ENCODE measurements around the gene AP3B1.

AP3B1 gene

DNA sequence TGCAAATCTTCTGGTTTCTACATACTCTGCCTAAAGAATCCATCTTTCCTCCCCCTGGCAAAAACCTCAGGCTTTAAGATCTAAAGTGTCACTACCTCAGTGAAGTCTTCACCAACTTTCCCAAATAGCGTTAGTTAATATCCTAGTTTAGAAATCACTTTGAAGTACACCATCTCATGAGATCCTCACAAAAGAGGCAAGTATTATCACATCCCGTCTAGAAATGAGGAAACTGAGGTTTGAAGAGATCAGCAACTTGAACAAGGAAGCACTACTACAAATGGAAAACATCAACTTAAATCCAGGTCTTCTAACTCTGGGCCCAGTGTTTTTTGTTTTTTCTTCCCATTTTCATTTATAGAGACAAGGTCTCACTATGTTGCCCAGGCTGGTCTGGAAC, 4.6 kb downstream of the AP3B1 start:
- DNase-seq: no peak

DNA sequence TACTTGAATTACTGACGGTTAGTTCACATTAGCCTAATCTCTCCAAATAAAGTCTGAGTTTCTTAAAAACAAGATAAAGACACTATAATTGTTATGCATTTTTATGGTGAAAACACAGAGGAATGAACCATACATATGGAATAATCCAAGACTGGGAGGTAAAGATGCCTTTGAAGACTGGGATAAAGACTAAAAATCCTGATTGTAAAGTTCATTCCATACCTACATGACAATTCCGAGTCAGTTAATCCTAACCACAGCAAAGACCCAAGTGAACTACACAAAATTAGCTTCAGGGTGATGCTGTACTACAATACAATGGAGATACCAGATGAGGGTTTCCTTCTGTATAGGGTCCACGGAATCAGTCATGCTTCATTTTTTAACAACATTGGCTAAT, 6.3 kb downstream of the AP3B1 start:
- DNase-seq: no peak

DNA sequence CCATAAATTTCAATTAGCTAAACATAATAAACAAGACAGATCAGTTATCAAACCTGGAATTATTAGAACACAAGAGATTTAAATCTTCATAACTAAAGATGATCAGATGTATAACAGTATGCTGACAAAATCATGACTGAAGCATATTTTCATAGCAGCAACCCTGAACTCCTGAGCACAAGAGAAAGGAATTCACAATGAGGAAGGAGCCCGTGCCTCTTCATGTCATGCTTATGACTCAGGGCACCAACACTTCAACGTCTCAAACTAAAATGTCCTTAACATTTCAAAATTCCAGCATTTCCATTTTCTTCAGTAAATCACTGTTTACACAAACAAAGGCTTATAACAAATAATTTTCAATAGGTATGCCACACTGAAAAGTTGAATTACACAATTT, 6.7 kb downstream of the AP3B1 start:
- DNase-seq: no peak

DNA sequence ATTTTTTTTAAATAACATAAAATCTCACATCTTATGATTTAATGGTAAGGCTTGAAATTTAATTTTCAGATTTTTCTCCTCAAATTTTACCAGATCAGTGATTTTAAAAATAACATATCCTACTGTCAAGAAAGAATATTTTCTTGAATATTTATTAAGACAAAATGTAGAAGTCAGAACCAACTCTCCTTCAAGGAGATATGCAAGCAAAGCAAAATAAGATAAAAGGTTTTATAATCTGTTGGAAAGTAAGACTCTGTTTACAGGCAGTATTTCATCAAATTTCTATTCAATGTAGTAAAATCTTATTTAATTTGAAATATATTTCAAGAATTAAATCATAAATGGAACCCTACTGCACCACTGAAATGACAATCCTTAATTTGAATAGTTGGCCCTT, 7.3 kb downstream of the AP3B1 start:
- no peak for DNase-seq

DNA sequence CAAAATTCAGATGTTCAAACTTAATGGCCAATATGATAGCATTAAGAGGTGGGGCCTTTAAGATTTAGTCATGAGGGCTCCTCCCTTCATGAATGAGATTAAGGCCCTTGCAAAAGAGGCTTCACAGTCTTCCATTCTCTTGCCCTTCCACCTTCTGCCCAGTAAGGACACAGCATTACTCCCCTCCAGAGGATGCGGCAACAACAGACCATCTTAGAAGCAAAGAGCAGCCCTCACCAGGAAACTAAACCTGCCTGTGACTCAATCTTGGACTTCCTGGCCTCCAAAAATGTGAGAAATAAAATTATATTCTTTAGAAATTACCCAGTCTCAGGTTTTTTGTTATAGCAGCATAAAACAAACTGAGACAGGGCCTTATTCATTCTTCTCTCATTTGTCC, 8.2 kb downstream of the AP3B1 start:
- no peak for DNase-seq

DNA sequence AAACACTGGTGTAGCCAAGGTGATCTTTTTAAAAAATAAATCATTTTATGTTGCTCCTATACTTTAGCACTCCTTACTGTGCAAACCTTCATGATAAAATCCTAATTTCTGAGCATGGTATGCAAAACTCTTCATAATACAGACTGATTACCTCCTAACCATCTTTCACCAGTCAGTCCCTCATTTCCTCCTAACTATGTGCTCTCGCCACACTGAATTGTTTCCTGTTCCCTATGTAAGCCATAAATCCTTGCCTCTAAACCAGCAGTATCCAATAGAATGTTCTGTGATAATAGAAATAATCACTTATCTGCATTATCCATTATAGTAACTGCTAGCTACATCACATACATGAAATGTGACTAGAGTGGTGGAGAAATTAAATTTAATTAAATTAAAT, 10.7 kb downstream of the AP3B1 start:
- DNase-seq: no peak

DNA sequence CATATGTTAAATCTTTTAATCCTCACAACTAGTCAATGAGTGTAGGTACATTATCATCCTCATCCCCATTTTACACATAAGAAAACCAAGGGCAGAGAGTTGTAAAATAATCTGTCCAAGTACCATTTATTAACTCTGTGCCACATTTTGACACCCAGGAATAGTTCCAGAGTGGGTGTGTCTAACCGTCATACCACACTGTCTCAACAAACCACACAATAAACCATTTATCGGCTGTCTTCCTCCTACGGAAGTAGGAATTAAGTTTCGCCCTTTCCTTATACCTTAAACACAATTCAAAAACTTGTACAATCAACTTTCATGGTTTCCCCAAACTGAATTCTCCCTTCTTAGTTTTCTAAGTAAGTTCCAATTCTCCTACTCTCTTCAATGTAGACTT, 11.4 kb downstream of the AP3B1 start:
- no peak for DNase-seq

DNA sequence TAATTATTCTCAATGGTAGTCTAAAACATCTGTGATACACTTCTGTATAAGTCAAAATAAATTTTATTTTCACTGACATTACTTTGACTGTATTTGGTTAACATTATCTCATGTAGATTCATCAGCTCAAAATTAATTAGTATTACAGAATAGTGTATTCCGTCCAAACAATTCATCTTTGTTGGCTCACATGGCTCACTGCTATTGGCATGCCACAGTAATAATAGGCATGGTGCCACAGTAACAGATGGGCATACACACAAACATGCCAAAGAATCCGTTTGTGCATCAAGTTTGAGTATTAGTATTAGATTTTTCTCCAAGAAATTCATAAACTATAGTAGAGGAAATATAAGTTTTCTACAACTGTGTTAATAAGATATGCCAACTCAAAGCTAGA, 14.2 kb downstream of the AP3B1 start:
- no peak for DNase-seq

DNA sequence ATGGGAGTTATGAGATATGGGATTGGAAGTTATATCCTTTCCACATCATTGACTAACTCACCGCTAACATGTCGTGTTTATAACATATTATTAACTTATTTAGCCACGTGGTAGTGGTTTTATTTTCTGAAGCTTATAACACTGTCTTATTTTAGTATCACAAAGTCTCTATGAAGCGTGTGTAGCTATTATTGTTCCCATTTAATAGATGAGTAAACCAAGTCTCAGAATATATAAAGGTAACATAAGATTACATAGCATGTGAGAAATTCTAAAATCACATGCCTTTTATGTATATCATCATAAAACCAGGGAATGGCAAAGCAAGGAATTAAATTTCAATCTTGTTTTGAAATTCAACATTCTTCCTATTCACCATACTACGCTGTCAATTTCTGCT, 15.3 kb downstream of the AP3B1 start:
- no peak for DNase-seq

DNA sequence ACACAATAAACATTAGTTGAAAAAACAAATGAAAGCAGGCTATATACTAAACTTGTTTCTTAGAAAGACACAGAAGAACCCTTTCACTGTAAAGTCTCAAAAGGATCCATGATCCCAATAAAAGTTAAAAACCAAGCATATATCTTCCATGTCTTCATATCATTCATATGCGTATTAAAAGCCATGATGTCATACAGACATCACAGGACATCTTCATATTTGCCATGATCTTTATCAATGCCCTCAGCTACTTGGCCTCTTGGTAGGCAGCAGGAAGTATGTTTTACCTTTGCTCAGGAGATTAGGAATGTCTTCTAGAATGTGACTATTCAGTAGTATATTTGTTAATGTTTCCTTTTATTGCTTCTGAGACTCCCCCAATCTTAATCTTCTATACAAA, 16.8 kb downstream of the AP3B1 start:
- DNase-seq: no peak

DNA sequence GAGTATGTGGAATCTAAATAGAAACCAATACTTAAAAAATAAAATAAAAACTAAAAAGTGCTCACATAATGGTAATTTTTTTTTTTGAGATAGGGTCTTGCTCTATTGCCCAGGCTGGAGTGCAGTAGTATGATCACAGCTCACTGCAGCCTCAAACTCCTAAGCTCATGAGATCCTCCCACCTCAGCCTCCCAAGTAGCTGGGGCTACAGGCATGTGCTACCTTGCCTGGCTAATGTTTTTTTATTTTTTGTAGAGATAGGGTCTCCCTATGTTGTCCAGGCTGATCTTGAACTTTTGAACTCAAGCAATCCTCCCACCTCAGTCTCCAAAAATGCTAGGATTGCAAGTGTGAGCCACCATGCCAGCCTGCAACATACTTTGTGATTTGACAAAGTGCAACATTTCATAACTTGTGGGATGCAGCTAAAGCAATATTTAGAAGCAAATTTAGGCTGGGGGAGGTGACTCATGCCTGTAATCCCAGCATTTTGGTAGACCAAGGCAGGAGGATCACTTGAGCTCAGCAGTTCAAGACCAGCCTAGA, 18.4 kb downstream of the AP3B1 start:
- no peak for DNase-seq

DNA sequence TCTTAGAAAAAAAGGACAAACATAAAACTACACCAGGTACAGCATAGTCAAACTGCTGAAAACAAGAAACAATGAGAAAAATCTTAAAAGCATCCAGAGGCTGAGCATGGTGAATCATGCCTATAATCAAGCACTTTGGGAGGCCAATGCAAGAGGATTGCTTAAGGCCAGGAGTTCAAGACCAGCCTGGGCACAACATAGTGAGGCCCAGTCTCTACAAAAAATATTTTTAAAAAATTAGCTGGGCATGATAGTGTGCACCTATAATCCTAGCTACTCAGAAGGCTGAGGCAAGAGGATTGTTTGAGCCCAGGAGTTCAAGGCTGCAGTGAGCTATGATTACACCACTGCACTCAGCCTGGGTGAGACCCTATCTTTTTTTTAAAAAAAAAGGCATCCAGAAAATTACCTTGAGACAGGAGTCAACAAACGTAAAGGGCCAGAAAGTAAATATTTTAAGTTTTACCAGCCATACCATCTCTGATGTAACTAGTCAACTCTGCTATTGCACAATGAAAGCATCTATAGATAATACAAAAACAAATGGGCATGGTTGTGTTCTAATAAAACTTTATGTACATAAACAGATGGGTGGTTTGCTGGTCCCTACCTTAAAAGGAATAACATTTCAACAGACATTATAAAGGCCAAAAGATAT, 19.8 kb downstream of the AP3B1 start:
- no peak for DNase-seq

DNA sequence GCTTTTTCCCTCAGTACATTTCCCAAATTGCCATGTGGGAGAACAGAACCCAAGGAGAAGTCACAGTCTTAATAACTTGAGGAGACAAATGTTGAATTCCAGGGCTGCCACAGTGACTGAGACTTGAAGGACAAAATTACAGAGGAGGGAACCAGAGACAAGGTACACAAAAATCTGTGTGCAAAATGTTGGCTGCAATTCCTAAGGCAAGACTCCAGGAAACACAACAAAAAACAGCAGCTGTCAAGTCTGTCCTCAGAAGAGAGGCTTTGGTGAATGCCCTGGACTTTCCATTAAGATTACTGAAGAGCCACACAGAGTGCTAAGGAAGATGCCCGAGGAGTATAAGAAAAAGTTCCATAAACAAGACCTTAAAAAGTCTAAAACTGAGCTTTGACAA, 21.1 kb downstream of the AP3B1 start:
- no peak for DNase-seq

DNA sequence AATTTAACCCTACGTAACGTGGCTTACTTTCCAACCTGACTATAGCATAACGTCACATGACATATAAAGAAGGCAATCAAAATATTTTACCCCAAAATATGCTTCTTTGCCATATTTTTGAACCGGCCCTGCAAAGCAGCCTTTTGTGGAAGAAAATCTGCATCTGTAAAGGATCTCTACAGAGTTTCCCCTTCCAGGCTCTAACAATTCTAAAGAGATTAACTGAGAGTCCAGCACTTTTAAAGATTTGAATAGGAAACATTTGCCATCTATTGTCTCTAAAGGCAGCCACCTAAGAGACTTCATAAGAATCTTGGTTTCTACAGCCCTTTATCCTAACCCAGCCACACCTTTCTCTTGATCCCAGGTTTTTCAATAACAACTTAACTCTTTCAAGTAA, 22.7 kb downstream of the AP3B1 start:
- DNase-seq: no peak

DNA sequence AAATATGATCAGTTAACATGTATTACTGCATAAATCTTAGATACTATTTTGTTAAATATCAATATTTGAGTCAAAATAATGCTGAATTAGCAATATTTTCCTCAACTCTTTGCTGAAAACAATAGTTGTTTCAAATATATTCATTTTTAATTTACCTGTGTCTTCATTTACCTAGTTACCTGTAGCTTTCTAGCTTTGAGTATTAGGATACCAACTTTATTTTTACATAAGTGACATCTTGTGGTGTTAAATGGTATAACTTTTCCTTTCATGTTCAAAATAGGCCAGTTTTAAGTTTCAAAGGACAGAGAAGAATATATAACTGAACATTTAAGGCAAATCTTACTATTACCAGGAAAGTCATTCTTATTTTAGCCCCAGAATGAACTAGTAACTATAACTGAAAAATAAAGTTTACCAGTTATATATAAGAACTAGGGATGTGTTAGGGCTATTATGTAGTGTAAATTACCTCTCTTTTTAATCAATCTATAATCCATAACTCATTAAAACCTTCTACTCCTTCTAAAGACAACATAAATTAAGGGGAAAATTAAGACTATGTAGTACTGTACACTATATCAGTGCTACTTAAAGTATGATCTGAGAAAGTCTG, 25.3 kb downstream of the AP3B1 start:
- DNase-seq: no peak

DNA sequence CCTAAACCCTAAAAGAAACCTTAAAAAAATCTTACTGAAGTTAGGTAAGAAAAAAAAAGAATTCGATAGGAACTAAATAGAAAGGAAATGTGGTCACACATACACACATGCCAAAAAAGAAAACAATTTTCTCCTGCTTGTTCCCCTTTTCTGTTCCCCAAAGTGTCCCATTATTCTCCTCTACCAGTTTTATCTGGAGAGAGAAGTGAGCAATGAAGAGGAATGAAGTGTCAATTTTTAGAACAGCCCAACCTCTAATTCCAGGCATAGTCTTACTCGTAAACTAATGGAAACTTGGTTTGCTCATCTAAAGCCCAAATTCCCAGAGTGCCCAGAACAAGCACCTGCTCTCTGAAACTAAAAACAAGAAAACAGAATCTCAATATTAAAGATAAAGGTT, 26.1 kb downstream of the AP3B1 start:
- no peak for DNase-seq

DNA sequence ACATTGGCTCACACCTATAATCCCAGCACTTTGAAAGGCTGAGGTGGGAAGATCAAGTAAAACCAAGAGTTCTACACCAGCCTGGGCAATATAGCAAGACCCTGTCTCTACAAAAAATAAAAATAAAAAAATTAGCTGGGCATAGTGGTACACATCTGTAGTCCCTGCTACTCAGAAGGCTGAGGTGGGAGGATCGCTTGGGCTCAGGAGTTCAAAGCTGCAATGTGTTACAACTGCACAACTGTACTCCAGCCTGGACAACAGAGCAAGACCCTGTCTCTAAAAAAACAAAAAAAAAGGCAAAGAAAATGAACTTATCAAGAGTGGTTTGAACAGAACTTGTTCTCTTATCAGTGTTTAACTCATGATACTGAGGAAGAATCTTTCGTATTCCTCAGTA, 29.3 kb downstream of the AP3B1 start:
- DNase-seq: no peak

DNA sequence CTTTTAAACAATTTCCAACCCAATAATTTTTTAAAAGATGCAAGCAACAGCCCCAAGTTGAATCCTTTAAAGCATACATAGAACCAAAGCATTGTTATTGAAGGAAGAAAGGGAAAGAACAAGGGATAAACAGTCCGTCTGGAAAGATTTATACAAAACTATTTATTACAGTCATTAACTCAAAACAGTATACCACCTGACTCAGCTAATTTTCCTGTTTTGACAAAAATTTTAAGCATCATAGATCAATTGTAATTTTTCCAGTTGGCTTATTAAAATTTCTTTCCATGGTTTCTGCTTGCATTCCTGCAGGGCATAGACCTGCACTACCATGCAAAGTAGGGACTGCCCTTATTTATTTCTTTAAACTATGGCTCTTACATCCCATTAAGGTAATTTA, 29.9 kb downstream of the AP3B1 start:
- no peak for DNase-seq

DNA sequence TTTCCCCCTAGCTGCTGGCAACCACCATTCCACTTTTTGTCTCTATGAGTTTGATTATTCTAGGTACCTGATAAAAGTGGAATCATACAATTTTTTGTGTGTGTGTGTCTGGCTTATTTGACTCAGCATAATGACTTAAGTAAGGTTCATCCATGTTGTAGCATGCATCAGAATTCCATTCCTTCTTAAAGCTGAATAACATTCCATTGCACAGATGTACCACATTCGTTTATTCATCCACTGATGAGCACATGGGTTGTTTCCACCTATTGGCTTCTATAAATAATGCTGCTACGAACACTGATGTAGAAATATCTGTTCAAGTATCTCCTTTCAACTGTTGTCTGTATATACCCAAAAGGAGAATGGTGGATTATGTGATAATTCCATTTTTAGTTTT, 33.7 kb downstream of the AP3B1 start:
- no peak for DNase-seq

DNA sequence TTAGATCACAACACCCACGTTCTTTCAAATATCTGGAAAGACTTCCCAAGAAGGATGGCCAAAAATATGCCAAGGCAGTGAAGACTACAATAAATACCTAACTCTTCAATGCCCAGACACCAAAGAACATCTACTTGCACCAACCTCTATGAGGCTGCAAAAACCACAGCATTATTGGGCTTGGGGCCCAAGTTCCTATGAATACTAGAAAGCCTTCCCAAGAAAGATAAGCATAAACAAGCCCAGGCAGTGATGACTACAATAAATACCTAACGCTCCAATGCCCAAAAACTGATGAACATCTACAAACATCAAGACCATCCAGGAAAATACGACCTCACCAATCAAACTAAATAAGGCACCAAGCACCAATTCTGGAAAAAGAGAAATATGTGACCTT, 41.3 kb downstream of the AP3B1 start:
- no peak for DNase-seq

DNA sequence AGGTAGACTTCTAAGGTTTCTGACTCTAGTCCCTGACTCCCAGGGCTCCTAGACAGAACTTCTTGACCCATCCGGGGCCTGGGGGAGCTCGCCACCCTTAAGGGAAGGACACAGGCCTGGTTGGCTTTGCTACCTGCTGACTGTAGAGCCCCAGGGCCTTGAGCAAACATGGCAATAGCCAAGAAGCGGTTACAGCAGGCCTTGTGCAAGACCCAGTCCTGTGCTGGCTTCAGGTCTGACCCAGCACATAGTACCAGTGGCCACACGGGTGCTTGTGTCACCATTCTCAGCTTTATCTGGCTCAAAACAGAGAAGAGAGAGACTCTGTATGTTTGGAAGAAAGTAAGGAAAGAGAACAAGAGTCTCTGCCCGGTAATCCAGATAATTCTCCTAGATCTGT, 41.8 kb downstream of the AP3B1 start:
- DNase-seq: no peak

DNA sequence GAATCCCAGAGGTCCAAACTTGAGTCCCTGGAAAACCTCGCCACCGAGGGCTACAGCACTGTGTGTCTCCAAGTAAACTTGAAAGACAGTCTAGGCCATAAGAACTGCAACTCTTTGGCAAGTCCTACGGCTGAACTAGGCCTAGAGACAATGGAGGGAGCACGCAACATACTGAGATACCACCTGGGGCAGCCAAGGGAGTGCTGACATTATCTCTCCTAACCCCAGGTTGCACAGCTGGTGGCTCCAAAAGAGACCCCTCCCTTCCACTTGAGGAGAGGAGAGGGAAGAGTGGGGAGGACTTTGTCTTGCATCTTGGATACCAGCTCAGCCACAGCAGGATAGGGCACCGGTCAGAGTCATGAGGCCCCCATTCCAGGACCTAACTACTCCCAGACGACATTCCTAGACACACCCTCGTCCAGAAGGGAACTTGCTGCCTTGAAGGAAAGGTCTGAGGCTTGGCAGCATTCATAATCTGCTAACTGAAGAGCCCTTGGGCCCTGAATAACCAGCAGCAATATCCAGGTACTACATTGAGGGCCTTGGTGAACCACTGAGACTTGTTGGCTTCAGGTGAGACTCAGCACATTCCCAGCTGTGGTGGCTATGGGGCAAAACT, 42.7 kb downstream of the AP3B1 start:
- no peak for DNase-seq

DNA sequence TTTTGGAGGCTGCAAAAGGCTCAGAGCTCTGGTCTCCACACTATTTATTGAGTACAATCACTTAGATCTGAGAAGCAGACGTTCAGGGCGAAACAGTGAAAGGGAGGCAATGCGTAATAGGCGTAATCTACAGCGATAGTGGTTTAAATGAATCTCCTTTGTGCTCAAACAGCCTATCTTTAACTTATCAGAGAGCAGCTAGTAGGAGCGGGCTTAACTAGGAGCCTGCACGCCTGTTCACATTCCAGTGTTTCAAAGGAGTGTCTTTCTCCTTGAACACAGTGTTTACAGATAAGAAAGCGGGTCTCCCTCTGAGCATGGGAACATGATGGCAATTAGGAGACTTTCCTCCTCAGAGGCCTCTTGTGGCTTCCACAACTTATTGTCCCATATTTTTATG, 49.4 kb downstream of the AP3B1 start:
- DNase-seq: no peak

DNA sequence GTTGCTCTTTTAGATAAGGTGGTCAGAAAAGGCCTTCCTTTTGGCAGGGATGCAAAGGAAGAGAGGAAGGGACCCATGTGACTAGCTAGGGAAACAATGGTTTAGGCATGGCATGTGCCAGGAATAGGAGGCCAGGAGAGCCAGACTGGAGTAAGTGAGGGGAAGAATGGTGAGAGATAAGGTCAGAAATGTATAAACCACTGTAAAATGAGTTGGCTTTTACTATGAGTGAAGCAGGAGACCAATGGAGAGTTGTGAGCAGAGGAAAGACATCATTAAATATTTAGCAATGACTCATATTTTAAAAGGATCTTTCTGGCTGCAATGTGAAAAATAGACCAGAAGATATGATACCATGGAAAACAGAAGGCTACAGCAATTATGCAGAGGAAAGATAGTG, 50.9 kb downstream of the AP3B1 start:
- no peak for DNase-seq

DNA sequence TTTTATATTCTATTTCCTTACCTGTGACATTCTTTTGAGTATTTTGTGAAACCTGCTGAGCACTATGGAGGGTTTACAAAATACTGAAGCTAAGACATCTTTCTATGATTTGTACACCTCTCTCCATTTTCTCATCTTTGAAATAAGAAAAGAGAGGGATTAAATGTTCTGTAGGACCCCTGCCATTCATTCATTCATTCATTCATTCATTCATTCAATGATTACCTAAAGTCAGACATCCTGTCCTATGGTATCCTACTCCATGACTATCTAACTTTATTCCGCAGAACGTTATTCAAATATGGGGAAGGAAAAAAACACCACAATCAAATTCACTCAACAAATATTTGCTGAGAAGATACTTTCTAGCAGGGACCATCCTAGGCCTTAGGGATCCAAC, 51.4 kb downstream of the AP3B1 start:
- no peak for DNase-seq

Data from stimulated activated CD4-positive, alpha-beta T cell treated with anti-CD3 and anti-CD28 coated beads, Interleukin-12 subunit alpha, Interleukin-12 subunit beta, amount 100 ng/mL, for 4 hours (primary cell).